OCI-LY3 (cell line): ENCODE measurements around the gene PAIP2.

Source experiments
- H2AFZ ChIP-seq: fragments of 200-600, 300-600 bp; shearing (Covaris generic); 2 replicates; pipeline ENCODE4 v1.6.0; 2014; ENCODE audit warnings: antibody characterized with exemption, low read depth, low read length
- H3K27ac ChIP-seq: fragments of 200-600, 300-600 bp; sonication (generic); 2 replicates; pipeline ENCODE4 v1.5.1; 2014; ENCODE audit warnings: mild to moderate bottlenecking, low read length, moderate library complexity, mixed read lengths
- H3K27me3 ChIP-seq: fragments of 200-600, 300-600 bp; sonication (generic); 2 replicates; pipeline ENCODE4 v1.6.1; 2014; ENCODE audit warnings: low read depth, low read length, mixed read lengths
- H3K36me3 ChIP-seq: fragments of 200-600, 300-600 bp; sonication (generic); replicated peaks from 2 replicates; pipeline ENCODE3; 2014; ENCODE audit warnings: low read depth, low read length, mixed read lengths
- H3K4me1 ChIP-seq: fragments of 300-600, 200-600 bp; sonication (generic); 2 replicates; pipeline ENCODE4 v1.6.1; 2014; ENCODE audit warnings: low read length, mixed read lengths
- H3K4me2 ChIP-seq: fragments of 200-600, 300-600 bp; sonication (generic); 2 replicates; pipeline ENCODE4 v1.6.1; 2014; ENCODE audit warnings: low read length, mixed read lengths
- H3K4me3 ChIP-seq: fragments of 300-600, 200-600 bp; sonication (generic); 2 replicates; pipeline ENCODE4 v1.5.1; 2014; ENCODE audit warnings: antibody characterized with exemption, mild to moderate bottlenecking, low read length, moderate library complexity
- H3K79me2 ChIP-seq: fragments of 300-600, 200-600 bp; shearing (Covaris generic); 2 replicates; pipeline ENCODE4 v1.6.1; 2014; ENCODE audit warnings: mild to moderate bottlenecking, low read length, mixed read lengths
- H3K9ac ChIP-seq: fragments of 300-600, 200-600 bp; shearing (Covaris generic); 2 replicates; pipeline ENCODE4 v1.6.0; 2014; ENCODE audit warnings: mild to moderate bottlenecking, low read length, moderate library complexity
- H3K9me3 ChIP-seq: fragments of 200-600, 300-600 bp; shearing (Covaris generic); 2 replicates; pipeline ENCODE4 v1.6.1; 2014; ENCODE audit warnings: low read length, mixed read lengths; ENCODE audit not compliant: insufficient read depth
- H4K20me1 ChIP-seq: fragments of 200-600, 300-600 bp; sonication (generic); 2 replicates; pipeline ENCODE4 v1.6.1; 2016; ENCODE audit warnings: low read length, mixed read lengths; ENCODE audit not compliant: insufficient read depth
- EZH2phosphoT487 ChIP-seq: fragments of 200-600 bp; shearing (Covaris generic); IDR thresholded peaks from 2 replicates; pipeline ENCODE4 v1.6.1; 2018; ENCODE audit warnings: antibody characterized with exemption, mixed run types, low read depth
- TF ChIP-seq, protein P1 (sequence below): fragments of 200-600, 300-600 bp; sonication (generic); IDR thresholded peaks from 2 replicates; pipeline ENCODE4 v1.5.1; 2014; ENCODE audit warnings: antibody characterized with exemption, low read length, low read depth

PAIP2 gene

DNA sequence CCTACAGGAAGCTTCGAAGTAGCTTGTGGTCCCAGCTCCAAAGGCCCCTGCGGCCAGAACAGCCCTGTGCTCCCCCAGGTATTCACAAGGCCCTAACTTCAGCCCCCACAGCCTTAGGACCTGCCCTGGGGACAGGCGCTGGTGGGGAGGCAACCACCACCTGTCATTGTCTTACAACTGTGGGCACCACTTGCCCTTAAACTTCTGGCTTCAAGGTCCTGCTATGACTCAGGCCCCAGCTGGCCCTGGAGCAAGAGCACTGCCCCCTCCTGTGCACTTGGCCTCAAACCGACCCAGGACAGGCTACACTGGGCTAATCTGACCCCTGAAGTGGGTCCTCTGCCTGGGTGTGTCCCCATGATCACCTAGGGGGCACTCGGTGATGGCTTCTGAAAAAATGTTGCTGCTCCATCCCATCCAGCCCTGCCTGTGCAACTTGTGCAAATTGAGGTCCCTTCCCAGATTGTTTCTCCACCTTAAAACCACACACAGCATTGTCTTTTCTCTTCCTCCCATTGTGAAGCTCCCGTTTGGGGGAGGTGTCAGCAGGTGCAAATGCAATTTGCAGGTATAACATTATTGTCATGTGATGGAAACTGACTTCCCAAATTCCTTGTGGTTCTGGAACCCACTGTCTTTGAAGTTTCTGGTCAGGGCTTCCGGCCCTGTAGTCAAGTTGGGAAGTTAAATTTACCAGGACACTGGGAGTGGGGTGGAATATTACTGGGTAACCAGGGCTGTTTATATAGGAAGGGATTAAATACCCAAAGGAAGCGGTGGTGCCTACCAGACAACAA, 54.4 kb downstream of the PAIP2 start:
- Histone ChIP-seq H3K4me3 (no peak overlapping the region), H2AFZ (no peak overlapping the region), H3K79me2 (peaks cover 10% of the 10 kb centered on the region), H3K9ac (no peak overlapping the region), H3K27ac (no peak overlapping the region), H3K4me1 (peaks cover 26% of the 10 kb centered on the region), H3K27me3 (no peaks in the 10 kb centered on the region), H3K36me3 (peaks cover 2% of the 10 kb centered on the region), H3K4me2 (no peak overlapping the region), H3K9me3 (no peaks in the 10 kb centered on the region), H4K20me1 (no peaks in the 10 kb centered on the region)
- TF ChIP-seq EZH2phosphoT487 = no peak
- TF ChIP-seq, protein P1, sequence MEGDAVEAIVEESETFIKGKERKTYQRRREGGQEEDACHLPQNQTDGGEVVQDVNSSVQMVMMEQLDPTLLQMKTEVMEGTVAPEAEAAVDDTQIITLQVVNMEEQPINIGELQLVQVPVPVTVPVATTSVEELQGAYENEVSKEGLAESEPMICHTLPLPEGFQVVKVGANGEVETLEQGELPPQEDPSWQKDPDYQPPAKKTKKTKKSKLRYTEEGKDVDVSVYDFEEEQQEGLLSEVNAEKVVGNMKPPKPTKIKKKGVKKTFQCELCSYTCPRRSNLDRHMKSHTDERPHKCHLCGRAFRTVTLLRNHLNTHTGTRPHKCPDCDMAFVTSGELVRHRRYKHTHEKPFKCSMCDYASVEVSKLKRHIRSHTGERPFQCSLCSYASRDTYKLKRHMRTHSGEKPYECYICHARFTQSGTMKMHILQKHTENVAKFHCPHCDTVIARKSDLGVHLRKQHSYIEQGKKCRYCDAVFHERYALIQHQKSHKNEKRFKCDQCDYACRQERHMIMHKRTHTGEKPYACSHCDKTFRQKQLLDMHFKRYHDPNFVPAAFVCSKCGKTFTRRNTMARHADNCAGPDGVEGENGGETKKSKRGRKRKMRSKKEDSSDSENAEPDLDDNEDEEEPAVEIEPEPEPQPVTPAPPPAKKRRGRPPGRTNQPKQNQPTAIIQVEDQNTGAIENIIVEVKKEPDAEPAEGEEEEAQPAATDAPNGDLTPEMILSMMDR = no peak

DNA sequence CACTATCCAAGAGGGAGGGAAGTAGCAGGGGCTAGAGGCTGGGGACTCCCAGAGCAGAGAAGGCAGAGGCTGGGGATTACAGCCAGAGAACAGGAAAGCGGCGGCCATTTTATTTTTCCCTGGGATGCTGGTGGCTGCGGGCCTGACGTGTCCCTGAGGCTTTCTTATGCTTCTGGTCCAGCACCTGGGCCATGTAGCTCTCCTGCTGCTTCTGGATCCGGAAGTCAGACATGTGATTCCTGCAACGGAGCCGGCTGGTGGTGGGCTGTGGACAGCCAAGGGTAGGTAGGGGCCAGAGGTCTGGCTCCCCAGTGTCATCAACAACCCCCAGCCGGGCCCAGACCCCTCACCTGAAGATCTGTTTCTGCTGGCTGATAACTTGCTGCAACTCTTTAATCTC, 55.0 kb downstream of the PAIP2 start:
- peaks cover 20% of the 10 kb centered on the region for H3K4me1 ChIP-seq
- TF ChIP-seq, protein P1 = no peak
- no peak for TF ChIP-seq EZH2phosphoT487
- H3K4me2 ChIP-seq = no peak overlapping the region
- no peaks in the 10 kb centered on the region for H3K9me3 ChIP-seq
- no peak overlapping the region for H3K4me3 ChIP-seq
- no peak overlapping the region for H3K9ac ChIP-seq
- no peaks in the 10 kb centered on the region for H3K27me3 ChIP-seq
- no peak overlapping the region for H3K27ac ChIP-seq
- H2AFZ ChIP-seq = no peak overlapping the region
- peaks cover 2% of the 10 kb centered on the region for H3K36me3 ChIP-seq
- no peaks in the 10 kb centered on the region for H4K20me1 ChIP-seq
- peaks cover 10% of the 10 kb centered on the region for H3K79me2 ChIP-seq

DNA sequence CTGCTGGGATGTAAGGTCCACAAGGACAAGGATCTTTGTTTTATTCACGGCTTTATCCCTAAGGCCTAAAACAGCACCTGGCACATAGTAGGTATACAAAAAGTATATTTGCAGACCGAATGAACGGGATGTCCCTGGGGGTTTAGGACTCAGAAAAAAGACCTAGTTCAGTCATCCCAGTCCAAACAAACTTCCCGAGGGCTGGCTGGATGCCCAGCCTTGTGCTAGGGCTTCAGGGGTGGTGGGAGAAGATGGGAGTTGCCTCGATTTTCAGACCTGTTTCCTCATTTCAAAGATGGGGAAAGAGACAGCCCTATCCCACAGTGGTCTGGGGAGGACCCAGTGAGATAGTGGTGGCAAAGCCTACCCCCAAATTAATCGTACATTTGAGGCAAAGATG, 56.3 kb downstream of the PAIP2 start:
- no peak overlapping the region for H3K4me3 ChIP-seq
- H3K9me3 ChIP-seq = no peaks in the 10 kb centered on the region
- H3K27me3 ChIP-seq = no peaks in the 10 kb centered on the region
- H3K79me2 ChIP-seq = peaks cover 10% of the 10 kb centered on the region
- no peak overlapping the region for H3K27ac ChIP-seq
- no peak overlapping the region for H3K4me2 ChIP-seq
- no peak overlapping the region for H3K9ac ChIP-seq
- peaks cover 24% of the 10 kb centered on the region for H3K4me1 ChIP-seq
- no peak overlapping the region for H2AFZ ChIP-seq
- no peaks in the 10 kb centered on the region for H4K20me1 ChIP-seq
- TF ChIP-seq, protein P1 = no peak
- TF ChIP-seq EZH2phosphoT487 = no peak
- H3K36me3 ChIP-seq = peaks cover 2% of the 10 kb centered on the region

DNA sequence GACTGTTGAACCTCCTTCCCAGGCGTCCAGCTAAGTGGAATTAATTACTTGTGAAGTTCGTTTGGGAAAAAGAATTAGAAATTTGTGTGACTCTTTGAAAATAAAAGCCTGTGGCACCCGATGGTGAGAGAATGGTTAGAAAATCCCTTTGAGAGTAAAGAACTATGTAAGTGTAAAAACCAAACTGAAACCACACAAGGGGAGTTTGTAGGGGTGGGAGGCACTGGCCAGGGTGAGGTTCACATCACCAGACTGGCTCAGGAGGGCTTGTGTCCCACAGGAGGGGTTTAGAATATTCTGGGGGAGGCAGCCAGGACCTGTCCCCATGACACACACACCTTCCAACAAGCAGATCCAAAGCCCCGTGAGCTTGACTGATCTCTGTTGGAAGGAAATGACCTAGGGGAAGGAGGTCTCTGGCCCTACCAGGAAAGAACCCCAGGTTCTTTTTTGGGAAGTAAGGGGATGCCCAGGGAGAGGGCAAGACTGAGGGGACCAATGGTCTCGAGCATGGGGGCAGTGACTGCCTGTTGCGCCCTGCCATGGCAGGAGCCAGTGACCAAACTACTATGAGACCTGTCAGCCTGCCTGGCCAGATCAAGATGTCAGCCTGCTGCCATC, 58.0 kb downstream of the PAIP2 start:
- peak overlapping the region; percentile 48; the same call in 1 of the 2 replicates for H3K9ac ChIP-seq
- H3K79me2 ChIP-seq = no peaks in the 10 kb centered on the region
- no peak overlapping the region for H2AFZ ChIP-seq
- no peak for TF ChIP-seq EZH2phosphoT487
- TF ChIP-seq, protein P1 = no peak
- peaks cover 28% of the 10 kb centered on the region for H3K4me1 ChIP-seq
- H4K20me1 ChIP-seq = no peaks in the 10 kb centered on the region
- no peaks in the 10 kb centered on the region for H3K36me3 ChIP-seq
- H3K4me2 ChIP-seq = peak overlapping the region; percentile 79
- peak overlapping the region; percentile 58 for H3K4me3 ChIP-seq
- H3K27ac ChIP-seq = peak overlapping the region; percentile 81
- no peaks in the 10 kb centered on the region for H3K9me3 ChIP-seq
- H3K27me3 ChIP-seq = no peaks in the 10 kb centered on the region
